ENCODE data around the gene GALNT11. TPM values are rescaled to one million over a fixed set of nuclear protein-coding genes. Genes with fewer than 3 reads are reported as not detected.
"Not testable (repeated sequence)": the region's sequence is repeated elsewhere in the genome, so short reads cannot be mapped to it uniquely, and the experiment has no call there.

Gene GALNT11
- total and polyA plus RNA-seq, 9 of the 15 experiments (the other 6 are each of a cell fraction or from before 2014, with no cell fraction given), result 8.2 to 59.5 (median 36.5) TPM

DNA sequence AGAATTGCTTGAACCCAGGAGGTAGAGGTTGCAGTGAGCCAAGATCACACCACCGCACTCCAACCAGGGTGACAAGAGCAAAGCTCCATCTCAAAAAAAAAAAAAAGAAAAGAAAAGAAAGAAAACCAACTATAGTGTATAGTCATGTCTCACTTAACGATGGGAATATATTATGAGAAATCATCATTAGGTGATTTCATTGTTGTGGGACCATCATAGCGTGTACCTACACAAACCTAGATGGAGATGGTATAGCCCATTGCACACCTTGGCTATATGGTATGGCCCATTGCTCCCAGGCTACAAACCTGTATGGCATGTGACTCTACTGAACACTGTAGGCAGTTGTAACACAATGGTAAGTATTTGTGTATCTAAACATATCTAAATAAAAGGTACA lies 8.5 kb upstream of the GALNT11 start (continued):
- TF ChIP-seq PKNOX1 (IDR thresholded peaks at IDR 0.05) (no peak), NRF1 (conservative IDR thresholded peaks at IDR 0.05 in 1 of 2, IDR thresholded peaks at IDR 0.05 in 1 of 2) (no peak), ZFP30 (CRISPR knock-in tag; IDR thresholded peaks at IDR 0.05; ENCODE audit: borderline replicate concordance) (no peak), STAG1 (CRISPR knock-in tag; IDR thresholded peaks at IDR 0.05; ENCODE audit: borderline replicate concordance) (no peak), CBFA2T3 (IDR thresholded peaks at IDR 0.05) (no peak)

GRCh38 chr7:152017683-152018082 lies 7.8 kb upstream of the GALNT11 start:
- POLR2A ChIA-PET; H3K36me3 ChIP-seq (ENCODE audit: control insufficient read depth, insufficient read depth, low read length); in situ Hi-C loops (cut with MboI); H4K20me1 ChIP-seq (replicated peaks; ENCODE audit: control insufficient read depth, insufficient read depth, low read length); H3K9ac ChIP-seq (ENCODE audit: insufficient read depth in 1 of 2, low read depth in 2 of 2, low read length in 2 of 2); DNase-seq (ENCODE audit: extremely low read depth in 1 of 4, low spot score in 3 of 4); H3K9me1 ChIP-seq (ENCODE audit: control insufficient read depth, insufficient read depth, low read length); H3K79me2 ChIP-seq (ENCODE audit: control insufficient read depth, insufficient read depth, low read length); H3K9me3 ChIP-seq (replicated peaks; ENCODE audit: control insufficient read depth, insufficient read depth, low read depth, low read length); H2AFZ ChIP-seq (ENCODE audit: low read depth, low read length); CTCF ChIA-PET (ENCODE audit: low intra/inter-chr PET ratio); intact Hi-C loops (cut with micrococcal nuclease); H3K27ac ChIP-seq (ENCODE audit: extremely low read depth, low read depth, low read length); ATAC-seq; FAIRE-seq; H3K4me2 ChIP-seq (ENCODE audit: insufficient read depth, low read length); H3K4me3 ChIP-seq; BruUV-seq (replicated peaks); H3K4me1 ChIP-seq (replicated peaks in 1 of 2; ENCODE audit: control insufficient read depth in 2 of 2, insufficient read depth in 2 of 2, low read length in 2 of 2); TF ChIP-seq CEBPG (CRISPR knock-in tag; IDR thresholded peaks at IDR 0.05): not testable (repeated sequence)
- TF ChIP-seq EGR1 (conservative IDR thresholded peaks at IDR 0.05) (0 out of 2 replicates have a peak, but pooled peaks have one; percentile 21), CEBPG (tag; conservative IDR thresholded peaks at IDR 0.05 in 1 of 2, IDR thresholded peaks at IDR 0.05 in 1 of 2) (peak; percentile 42 to 64; a peak in 2 of 4 replicates), TRIM24 (IDR thresholded peaks at IDR 0.05) (peak; percentile 25 to 34; a peak in 1 of 4 replicates), CEBPB (tag; IDR thresholded peaks at IDR 0.05) (peak; percentile 73)
- TF ChIP-seq, protein P1, sequence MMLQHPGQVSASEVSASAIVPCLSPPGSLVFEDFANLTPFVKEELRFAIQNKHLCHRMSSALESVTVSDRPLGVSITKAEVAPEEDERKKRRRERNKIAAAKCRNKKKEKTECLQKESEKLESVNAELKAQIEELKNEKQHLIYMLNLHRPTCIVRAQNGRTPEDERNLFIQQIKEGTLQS (IDR thresholded peaks at IDR 0.05), result peak; percentile 85
- TF ChIP-seq, protein P1 (CRISPR knock-in tag; conservative IDR thresholded peaks at IDR 0.05), result not testable (repeated sequence)
- H3K27me3 ChIP-seq (ENCODE audit: control insufficient read depth in 2 of 2, insufficient read depth in 2 of 2, low read length in 2 of 2), result peaks cover 48 to 53% of the 10 kb centered on the region in 2 experiments
- 5% methylated on average over 6 of the region's 6 CpGs for WGBS (ENCODE audit: insufficient coverage, low coverage, missing lambda C conversion rate)
